Measurements from ENCODE around the gene DDX20. TPM values are rescaled to one million over a fixed set of nuclear protein-coding genes. Genes with fewer than 3 reads are reported as not detected.
A peak's percentile ranks its signal among the peaks of the same experiment; 100 is the strongest.

Gene DDX20
- total and polyA plus RNA-seq, 8 donors, result 10.6 to 22.8 (median 18.7) TPM

GRCh38 chr1:111734856-111735255 lies 20.8 kb upstream of the DDX20 start:
- intact Hi-C loops (cut with DNase I), result no loop called here
- TF ChIP-seq CTCF (IDR thresholded peaks at IDR 0.05), result no peak
- peaks cover 0 to under 1% of the 10 kb centered on the region in 2 donors for H3K27me3 ChIP-seq
- H3K27ac ChIP-seq, result peak overlapping the region in 1 of 2 donors; percentile 94
- no peaks in the 10 kb centered on the region for H3K36me3 ChIP-seq
- no peak overlapping the region for H3K4me3 ChIP-seq
- ATAC-seq (no peak), DNase-seq (no peak)
- no peaks in the 10 kb centered on the region for H3K9me3 ChIP-seq
- peaks cover 5 to 79% of the 10 kb centered on the region in 2 donors for H3K4me1 ChIP-seq

GRCh38 chr1:111735321-111735720 lies 20.4 kb upstream of the DDX20 start:
- TF ChIP-seq CTCF (IDR thresholded peaks at IDR 0.05), result no peak
- DNase-seq, result no peak
- H3K27me3 ChIP-seq, result peaks cover 0 to 5% of the 10 kb centered on the region in 2 donors
- no peak for ATAC-seq
- H3K27ac ChIP-seq, result no peak overlapping the region
- H3K9me3 ChIP-seq, result no peaks in the 10 kb centered on the region
- no peaks in the 10 kb centered on the region for H3K36me3 ChIP-seq
- peaks cover 5 to 81% of the 10 kb centered on the region in 2 donors for H3K4me1 ChIP-seq
- intact Hi-C loops (cut with DNase I), result no loop called here
- H3K4me3 ChIP-seq, result no peak overlapping the region

GRCh38 chr1:111735858-111736544 lies 19.7 kb upstream of the DDX20 start:
- Histone ChIP-seq H3K4me3 (no peak overlapping the region), H3K36me3 (no peaks in the 10 kb centered on the region), H3K9me3 (no peaks in the 10 kb centered on the region), H3K4me1 (peaks cover 5 to 87% of the 10 kb centered on the region in 2 donors), H3K27ac (peak overlapping the region in 1 of 2 donors; percentile 13), H3K27me3 (peaks cover 0 to 12% of the 10 kb centered on the region in 2 donors)
- DNase-seq (peak in 2 of 4 donors; percentile 57 to 82), ATAC-seq (no peak)
- no peak for TF ChIP-seq CTCF (IDR thresholded peaks at IDR 0.05)
- intact Hi-C loops (cut with DNase I), result no loop called here

- ATAC-seq (no peak), DNase-seq (peak in 1 of 4 donors; percentile 73)
- no peak for TF ChIP-seq CTCF (IDR thresholded peaks at IDR 0.05)
These were observed 19.0 kb upstream of the DDX20 start for GRCh38 chr1:111736548-111737215.

More at GRCh38 chr1:111736548-111737215, 19.0 kb upstream of the DDX20 start:
- peak overlapping the region in 1 of 2 donors; percentile 13 for H3K27ac ChIP-seq
- no peaks in the 10 kb centered on the region for H3K9me3 ChIP-seq
- intact Hi-C loops (cut with DNase I), result no loop called here
- H3K4me3 ChIP-seq, result peak overlapping the region in 1 of 2 donors; percentile 73
- H3K36me3 ChIP-seq, result no peaks in the 10 kb centered on the region
- peaks cover 5 to 86% of the 10 kb centered on the region in 2 donors for H3K4me1 ChIP-seq
- peaks cover 0 to 19% of the 10 kb centered on the region in 2 donors for H3K27me3 ChIP-seq

All from left lung (tissue), 10 donors.